Chondrocyte (in vitro differentiated cells): ENCODE measurements around the gene DUSP14. TPM values are rescaled to one million over a fixed set of nuclear protein-coding genes. Genes with fewer than 3 reads are reported as not detected.

ENCODE experiments used
- DNase-seq: peaks from one replicate; pipeline ENCODE4 v3.0.0; 2021; ENCODE audit warnings: mixed read lengths, low spot score
- H3K27ac Mint-ChIP-seq: one replicate; pipeline ENCODE4 v1.8.0; 2021; ENCODE audit warnings: mild to moderate bottlenecking, moderate library complexity, mixed read lengths; ENCODE audit not compliant: unreplicated experiment
- H3K27me3 Mint-ChIP-seq: 2 replicates; pipeline ENCODE4 v1.8.0; 2021; ENCODE audit warnings: low read depth, mixed read lengths
- H3K36me3 Mint-ChIP-seq: 2 replicates; pipeline ENCODE4 v1.8.0; 2021; ENCODE audit warnings: low read depth, mixed read lengths
- H3K4me1 Mint-ChIP-seq: 2 replicates; pipeline ENCODE4 v1.8.0; 2021; ENCODE audit warnings: low read depth, mild to moderate bottlenecking, mixed read lengths
- H3K4me3 Mint-ChIP-seq: one replicate; pipeline ENCODE4 v1.8.0; 2021; ENCODE audit warnings: mild to moderate bottlenecking, moderate library complexity, mixed read lengths; ENCODE audit not compliant: unreplicated experiment
- H3K9me3 Mint-ChIP-seq: 2 replicates; pipeline ENCODE4 v1.8.0; 2021; ENCODE audit warnings: low read depth, mixed read lengths
- CTCF ChIP-seq: fragments of 200-600 bp; sonication (generic); IDR thresholded peaks from 2 replicates; pipeline ENCODE4 v1.5.0; 2021; ENCODE audit warnings: antibody characterized with exemption, mild to moderate bottlenecking, moderate library complexity
- total RNA-seq: library from RNA; stranded (reverse); gene quantifications from 3 replicates; pipeline ENCODE4 v1.2.1, GENCODE V29; 2021

DUSP14 gene
- total RNA-seq, 1 donor from 2014 or later: 37.3 TPM

GRCh38 chr17:37517881-37518280, 28.2 kb downstream of the DUSP14 start:
- Mint-ChIP-seq H3K36me3 (peaks cover 25% of the 10 kb centered on the region), H3K9me3 (no peaks in the 10 kb centered on the region), H3K4me3 (no peak overlapping the region), H3K27ac (peak overlapping the region; percentile 33), H3K4me1 (peaks cover 15% of the 10 kb centered on the region), H3K27me3 (no peaks in the 10 kb centered on the region)
- no peak for TF ChIP-seq CTCF
- DNase-seq: no peak

GRCh38 chr17:37518826-37519225, 29.1 kb downstream of the DUSP14 start:
- no peaks in the 10 kb centered on the region for H3K27me3 Mint-ChIP-seq
- no peak overlapping the region for H3K27ac Mint-ChIP-seq
- H3K36me3 Mint-ChIP-seq: peaks cover 24% of the 10 kb centered on the region
- no peak overlapping the region for H3K4me3 Mint-ChIP-seq
- H3K4me1 Mint-ChIP-seq: peaks cover 15% of the 10 kb centered on the region
- peak; percentile 30 for TF ChIP-seq CTCF
- no peaks in the 10 kb centered on the region for H3K9me3 Mint-ChIP-seq
- DNase-seq: no peak

- TF ChIP-seq CTCF: no peak
- H3K27ac Mint-ChIP-seq: no peak overlapping the region
- no peaks in the 10 kb centered on the region for H3K27me3 Mint-ChIP-seq
- H3K4me3 Mint-ChIP-seq: no peak overlapping the region
- H3K36me3 Mint-ChIP-seq: peaks cover 24% of the 10 kb centered on the region
- DNase-seq: no peak
- peaks cover 15% of the 10 kb centered on the region for H3K4me1 Mint-ChIP-seq
- no peaks in the 10 kb centered on the region for H3K9me3 Mint-ChIP-seq
These were observed 29.7 kb downstream of the DUSP14 start for GRCh38 chr17:37519251-37519985.

GRCh38 chr17:37520174-37520573, 30.5 kb downstream of the DUSP14 start:
- Mint-ChIP-seq H3K27ac (no peak overlapping the region), H3K4me3 (no peak overlapping the region), H3K4me1 (peaks cover 15% of the 10 kb centered on the region), H3K9me3 (no peaks in the 10 kb centered on the region), H3K36me3 (peaks cover 26% of the 10 kb centered on the region), H3K27me3 (no peaks in the 10 kb centered on the region)
- no peak for TF ChIP-seq CTCF
- no peak for DNase-seq

- no peaks in the 10 kb centered on the region for H3K9me3 Mint-ChIP-seq
- peaks cover 26% of the 10 kb centered on the region for H3K36me3 Mint-ChIP-seq
- no peak overlapping the region for H3K27ac Mint-ChIP-seq
- no peaks in the 10 kb centered on the region for H3K27me3 Mint-ChIP-seq
- peaks cover 3% of the 10 kb centered on the region for H3K4me1 Mint-ChIP-seq
- no peak for DNase-seq
- TF ChIP-seq CTCF: no peak
- H3K4me3 Mint-ChIP-seq: no peak overlapping the region
These were observed 32.1 kb downstream of the DUSP14 start for GRCh38 chr17:37521821-37522220.
